Panc1 (cell line): ENCODE measurements around the gene LIME1. TPM values are rescaled to one million over a fixed set of nuclear protein-coding genes. Genes with fewer than 3 reads are reported as not detected.
A peak's percentile ranks its signal among the peaks of the same experiment; 100 is the strongest.

Experiments
- ATAC-seq: fragments of 200-7000 bp; cut with Tn5 transposase; 2 replicates; pipeline ENCODE4 v1.9.1; 2020; ENCODE audit warnings: mild to moderate bottlenecking, moderate library complexity
- BruUV-seq: library from RNA; stranded (reverse); fragments of 400-500 nt; replicated peaks from 2 replicates; lab custom pipeline; 2021; lab: Mats Ljungman, UMichigan
- CTCF ChIA-PET: fragments of 300-600 bp; sonication (Branson Sonifier 250); formaldehyde crosslinking; loops from one replicate; lab custom pipeline; 2022; ENCODE audit warnings: antibody characterized with exemption; lab: Charles Lee
- POLR2A ChIA-PET: fragments of 300-600 bp; sonication (Branson Sonifier 250); formaldehyde crosslinking; loops from one replicate; lab custom pipeline; 2022; ENCODE audit warnings: antibody characterized with exemption; lab: Charles Lee
- DNase-seq: peaks from one replicate; pipeline ENCODE4 v3.0.0-alpha.2; 2010; ENCODE audit warnings: low read depth, low spot score
- H3K27ac ChIP-seq: 2 replicates; pipeline ENCODE4 v1.5.1; 2011; ENCODE audit warnings: mild to moderate bottlenecking, low read length, inconsistent platforms
- H3K27me3 ChIP-seq: fragments of 200-500 bp; sonication (Bioruptor generic); 2 replicates; pipeline ENCODE4 v1.6.0; 2014; ENCODE audit warnings: low read length, inconsistent platforms; ENCODE audit not compliant: control insufficient read depth, insufficient read depth
- H3K36me3 ChIP-seq: fragments of 200-500 bp; sonication (Bioruptor generic); 2 replicates; pipeline ENCODE4 v1.5.1; 2014; ENCODE audit warnings: inconsistent platforms, mild to moderate bottlenecking, low read length, moderate library complexity; ENCODE audit not compliant: control insufficient read depth, insufficient read depth
- H3K4me1 ChIP-seq: 2 replicates; pipeline ENCODE4 v1.5.1; 2011; ENCODE audit warnings: inconsistent platforms, mild to moderate bottlenecking, low read length, moderate library complexity; ENCODE audit not compliant: control insufficient read depth, insufficient read depth
- H3K4me3 ChIP-seq, 2 experiments: 2 replicates each; pipeline ENCODE4 v1.5.1; 2011 to 2012; ENCODE audit warnings: low read depth in 2 of 2, low read length in 2 of 2, mild to moderate bottlenecking in 2 of 2, inconsistent platforms in 1 of 2, moderate library complexity in 1 of 2
- H3K9me3 ChIP-seq: fragments of 200-500 bp; sonication (Bioruptor generic); 2 replicates; pipeline ENCODE4 v1.5.1; 2014; ENCODE audit warnings: low read depth, mild to moderate bottlenecking, inconsistent platforms, low read length, moderate library complexity; ENCODE audit not compliant: control insufficient read depth, insufficient read depth
- CTCF ChIP-seq: fragments of 450-650 bp; IDR thresholded peaks from 2 replicates; pipeline ENCODE4 v1.5.1; 2017; ENCODE audit warnings: mild to moderate bottlenecking
- POLR2AphosphoS5 ChIP-seq: IDR thresholded peaks from 2 replicates; pipeline ENCODE4 v1.6.1; 2012; ENCODE audit warnings: mild to moderate bottlenecking, low read depth, low read length, moderate library complexity
- REST ChIP-seq, 2 experiments: IDR thresholded peaks; 2 replicates each; pipeline ENCODE4 v1.6.1; 2011 to 2012; ENCODE audit warnings: low read depth in 2 of 2, control low read depth in 1 of 2, low read length in 1 of 2, mild to moderate bottlenecking in 1 of 2, moderate library complexity in 1 of 2; ENCODE audit not compliant: insufficient read depth in 1 of 2
- SIN3A ChIP-seq: IDR thresholded peaks from 2 replicates; pipeline ENCODE4 v1.6.1; 2012; ENCODE audit warnings: low read depth, mild to moderate bottlenecking, low read length, moderate library complexity, borderline replicate concordance; ENCODE audit not compliant: insufficient read depth
- TCF7L2 ChIP-seq: IDR thresholded peaks from 2 replicates; pipeline ENCODE4 v1.6.1; 2011; ENCODE audit warnings: mild to moderate bottlenecking, low read depth, low read length, inconsistent platforms
- in situ Hi-C: cut with HindIII; loops from 2 replicates; pipeline ENCODE4 v1.10.0; 2016; ENCODE audit warnings: low sequenced_read_pairs, low pct_unique_long_range_greater_than_20kb
- intact Hi-C: fragments of 100-400 bp; cut with micrococcal nuclease; formaldehyde crosslinking; loops from one replicate; pipeline ENCODE4 v1.10.0; 2022; ENCODE audit not compliant: unreplicated experiment
- total RNA-seq: library from RNA; stranded (reverse); gene quantifications from one replicate; pipeline ENCODE4 v1.2.1, GENCODE V29; 2021; ENCODE audit not compliant: unreplicated experiment

Gene LIME1
- total RNA-seq, 1 experiment from 2014 or later, result 15.2 TPM

GRCh38 chr20:63694584-63695423 lies 41.7 kb upstream of the LIME1 start:
- in situ Hi-C loops (no loop called here), intact Hi-C loops (no loop called here)
- no peaks in the 10 kb centered on the region for H3K27me3 ChIP-seq
- no peaks in the 10 kb centered on the region for H3K9me3 ChIP-seq
- peaks cover 43% of the 10 kb centered on the region for H3K4me1 ChIP-seq
- ATAC-seq (no peak), DNase-seq (no peak)
- 0 out of 2 replicates have a peak overlapping the region, but pooled peaks have one; percentile 23 for H3K27ac ChIP-seq
- TF ChIP-seq TCF7L2, result no peak
- TF ChIP-seq REST (IDR thresholded peaks at IDR 0.05; ENCODE audit: insufficient read depth in 1 of 2, low read depth in 2 of 2, low read length in 1 of 2), result no peak
- TF ChIP-seq POLR2AphosphoS5, result no peak
- no peak for TF ChIP-seq CTCF
- TF ChIP-seq SIN3A, result no peak
- no peaks in the 10 kb centered on the region for H3K36me3 ChIP-seq
- CTCF ChIA-PET, result no interaction called here
- POLR2A ChIA-PET, result no interaction called here
- H3K4me3 ChIP-seq, result no peak overlapping the region
- BruUV-seq, result no TSS peak

GRCh38 chr20:63695424-63696305 lies 40.8 kb upstream of the LIME1 start:
- in situ Hi-C loops, result no loop called here
- Histone ChIP-seq H3K4me3 (no peak overlapping the region), H3K9me3 (no peaks in the 10 kb centered on the region), H3K4me1 (peaks cover 50% of the 10 kb centered on the region), H3K27ac (peak overlapping the region; percentile 59; the same call in 1 of the 2 replicates), H3K36me3 (no peaks in the 10 kb centered on the region), H3K27me3 (no peaks in the 10 kb centered on the region)
- no TSS peak for BruUV-seq
- ChIA-PET POLR2A (interaction anchor here (0.6 kb wide), 1 partner anchor 280 kb away, joined by 9 read pairs; no protein-coding TSS in a partner anchor), CTCF (no interaction called here)
- no peak for ATAC-seq
- intact Hi-C loops, result no loop called here
- DNase-seq, result no peak
- TF ChIP-seq CTCF, result no peak
- no peak for TF ChIP-seq TCF7L2
- peak; percentile 3; the same call in 1 of the 2 replicates for TF ChIP-seq POLR2AphosphoS5
